HepG2 (cell line): ENCODE data around the gene JMJD1C. TPM values are rescaled to one million over a fixed set of nuclear protein-coding genes. Genes with fewer than 3 reads are reported as not detected.

Experiments
- ARID3A ChIP-seq: IDR thresholded peaks from 2 replicates; pipeline ENCODE4 v1.6.1; 2012; ENCODE audit warnings: low read depth, low read length, improper control_type of control experiment
- CENPX ChIP-seq: sonication (generic); formaldehyde crosslinking; IDR thresholded peaks from 2 replicates; pipeline ENCODE4 v1.9.0; 2021; ENCODE audit warnings: mild to moderate bottlenecking, missing genetic modification reagents, moderate library complexity
- CREM ChIP-seq, 2 experiments: sonication (generic) in 1 of 2; formaldehyde crosslinking in 1 of 2; IDR thresholded peaks; 2 replicates each; pipeline versions ENCODE4 v1.4.0 to v1.6.1; 2016 to 2020; ENCODE audit warnings: antibody characterized with exemption in 1 of 2, mild to moderate bottlenecking in 1 of 2, missing genetic modification reagents in 1 of 2
- FOXA3 ChIP-seq: IDR thresholded peaks from 2 replicates; pipeline ENCODE4 v1.6.1; 2016; ENCODE audit warnings: missing genetic modification reagents, missing compliant biosample characterization
- KAT7 ChIP-seq: IDR thresholded peaks from 2 replicates; pipeline ENCODE4 v1.6.1; 2018; ENCODE audit warnings: borderline replicate concordance, missing compliant biosample characterization
- MZF1 ChIP-seq: sonication (generic); formaldehyde crosslinking; IDR thresholded peaks from 2 replicates; pipeline ENCODE4 v1.8.1; 2023; ENCODE audit warnings: mild to moderate bottlenecking, missing genetic modification reagents, borderline replicate concordance
- RXRB ChIP-seq: IDR thresholded peaks from 2 replicates; pipeline ENCODE4 v1.6.1; 2016; ENCODE audit warnings: borderline replicate concordance, missing genetic modification reagents, missing compliant biosample characterization
- SKIL ChIP-seq: sonication (generic); formaldehyde crosslinking; IDR thresholded peaks from 2 replicates; pipeline ENCODE4 v1.8.0; 2022; ENCODE audit warnings: missing genetic modification reagents, mild to moderate bottlenecking, moderate library complexity, borderline replicate concordance
- TAF1 ChIP-seq: sonication (generic); formaldehyde crosslinking; IDR thresholded peaks from 2 replicates; pipeline ENCODE4 v1.4.0; 2020; ENCODE audit warnings: missing genetic modification reagents
- TARDBP ChIP-seq: sonication (generic); formaldehyde crosslinking; IDR thresholded peaks from 2 replicates; pipeline ENCODE4 v1.8.0; 2022; ENCODE audit warnings: mild to moderate bottlenecking, missing genetic modification reagents
- TCF12 ChIP-seq, 2 experiments: fragments of 450-650 bp in 1 of 2; sonication (generic) in 1 of 2; formaldehyde crosslinking in 1 of 2; IDR thresholded peaks; 2 replicates each; pipeline versions ENCODE4 v1.6.1 to v1.8.0; 2017 to 2022; ENCODE audit warnings: antibody characterized with exemption in 1 of 2, mild to moderate bottlenecking in 1 of 2, missing genetic modification reagents in 1 of 2, moderate library complexity in 1 of 2
- TFE3 ChIP-seq: IDR thresholded peaks from 2 replicates; pipeline ENCODE4 v1.6.1; 2016
- TMF1 ChIP-seq: sonication (generic); formaldehyde crosslinking; IDR thresholded peaks from 2 replicates; pipeline ENCODE4 v1.8.1; 2022; ENCODE audit warnings: low read depth, missing genetic modification reagents
- ZNF333 ChIP-seq: sonication (generic); formaldehyde crosslinking; IDR thresholded peaks from 2 replicates; pipeline ENCODE4 v1.4.0; 2020; ENCODE audit warnings: mild to moderate bottlenecking, missing genetic modification reagents, borderline replicate concordance
- ZNF350 ChIP-seq: sonication (generic); formaldehyde crosslinking; IDR thresholded peaks from 2 replicates; pipeline ENCODE4 v1.4.0; 2020; ENCODE audit warnings: mild to moderate bottlenecking, low read depth, missing genetic modification reagents, borderline replicate concordance
- ZNF749 ChIP-seq: sonication (generic); formaldehyde crosslinking; IDR thresholded peaks from 2 replicates; pipeline ENCODE4 v1.8.0; 2022; ENCODE audit warnings: mild to moderate bottlenecking, missing genetic modification reagents, moderate library complexity, borderline replicate concordance
- polyA plus RNA-seq, 8 experiments: library from polyadenylated mRNA; depleted of rRNA in 3 of 8; stranded (reverse) in 7 of 8; unstranded in 1 of 8; fragments of >200 nt; fragmentation: Illumina TruSeq in 4 of 8; extraction: Trizol in 4 of 8; gene quantifications; 2 replicates each; pipeline versions ENCODE4 v1.2.1 to v1.2.3, GENCODE V29; 2011 to 2016; ENCODE audit warnings: low read depth in 4 of 8, missing spikeins in 1 of 8, mixed read lengths in 1 of 8; ENCODE audit not compliant: insufficient read depth in 1 of 8
- total RNA-seq, 5 experiments: library from RNA; depleted of rRNA; stranded (reverse); fragments of >200 nt; fragmentation: Illumina TruSeq; extraction: Trizol; gene quantifications; 2 replicates each; pipeline ENCODE4 v1.2.3, GENCODE V29; 2016; ENCODE audit warnings: low read depth in 1 of 5
- TF ChIP-seq, protein P1 (sequence below): IDR thresholded peaks from 2 replicates; pipeline ENCODE4 v1.6.1; 2016; ENCODE audit warnings: missing compliant biosample characterization, missing genetic modification reagents, borderline replicate concordance
- TF ChIP-seq, protein P2 (sequence below): IDR thresholded peaks from 2 replicates; pipeline ENCODE4 v1.6.1; 2016
- TF ChIP-seq, protein P3 (sequence below): conservative IDR thresholded peaks from 2 replicates; pipeline ENCODE4 v1.6.1; 2018; ENCODE audit warnings: missing genetic modification reagents

The JMJD1C gene
- total and polyA plus RNA-seq, 2 of the 13 experiments (the other 11 are each of a cell fraction or from before 2014, with no cell fraction given) = 42.3 to 42.7 TPM

GRCh38 chr10:63133056-63133820 lies 332.5 kb downstream of the JMJD1C start, which contains the start of gene NRBF2 (continued):
- peak; percentile 76 for TF ChIP-seq FOXA3 (CRISPR knock-in tag)
- TF ChIP-seq ZNF333 (CRISPR knock-in tag) = peak; percentile 83; the same call in 1 of the 2 replicates
- no peak for TF ChIP-seq CENPX (CRISPR knock-in tag)
- TF ChIP-seq, protein P1, sequence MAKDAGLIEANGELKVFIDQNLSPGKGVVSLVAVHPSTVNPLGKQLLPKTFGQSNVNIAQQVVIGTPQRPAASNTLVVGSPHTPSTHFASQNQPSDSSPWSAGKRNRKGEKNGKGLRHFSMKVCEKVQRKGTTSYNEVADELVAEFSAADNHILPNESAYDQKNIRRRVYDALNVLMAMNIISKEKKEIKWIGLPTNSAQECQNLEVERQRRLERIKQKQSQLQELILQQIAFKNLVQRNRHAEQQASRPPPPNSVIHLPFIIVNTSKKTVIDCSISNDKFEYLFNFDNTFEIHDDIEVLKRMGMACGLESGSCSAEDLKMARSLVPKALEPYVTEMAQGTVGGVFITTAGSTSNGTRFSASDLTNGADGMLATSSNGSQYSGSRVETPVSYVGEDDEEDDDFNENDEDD (CRISPR knock-in tag) = peak; percentile 82
- TF ChIP-seq, protein P2, sequence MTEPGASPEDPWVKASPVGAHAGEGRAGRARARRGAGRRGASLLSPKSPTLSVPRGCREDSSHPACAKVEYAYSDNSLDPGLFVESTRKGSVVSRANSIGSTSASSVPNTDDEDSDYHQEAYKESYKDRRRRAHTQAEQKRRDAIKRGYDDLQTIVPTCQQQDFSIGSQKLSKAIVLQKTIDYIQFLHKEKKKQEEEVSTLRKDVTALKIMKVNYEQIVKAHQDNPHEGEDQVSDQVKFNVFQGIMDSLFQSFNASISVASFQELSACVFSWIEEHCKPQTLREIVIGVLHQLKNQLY (CRISPR knock-in tag) = no peak; the same call in 1 of the 2 replicates
- TF ChIP-seq MZF1 (CRISPR knock-in tag) = no peak
- peak; percentile 87 for TF ChIP-seq TFE3 (CRISPR knock-in tag)
- peak; percentile 80 for TF ChIP-seq TARDBP (CRISPR knock-in tag)
- TF ChIP-seq SKIL (CRISPR knock-in tag) = peak; percentile 64; the same call in 1 of the 2 replicates
- TF ChIP-seq TAF1 = peak; percentile 94
- TF ChIP-seq ZNF350 (CRISPR knock-in tag) = peak; percentile 81
- TF ChIP-seq TCF12 (IDR thresholded peaks at IDR 0.05) = no peak
- peak; percentile 29; the same call in 1 of the 2 replicates for TF ChIP-seq TCF12 (CRISPR knock-in tag; IDR thresholded peaks at IDR 0.05)
- 0 out of 2 replicates have a peak, but pooled peaks have one; percentile 67 for TF ChIP-seq TMF1 (CRISPR knock-in tag)
- TF ChIP-seq KAT7 (CRISPR knock-in tag) = peak; percentile 57; the same call in 1 of the 2 replicates
- TF ChIP-seq CREM (IDR thresholded peaks at IDR 0.05) = peak; percentile 66
- TF ChIP-seq CREM (CRISPR knock-in tag; IDR thresholded peaks at IDR 0.05) = no peak
- TF ChIP-seq ARID3A = no peak
- TF ChIP-seq ZNF749 (CRISPR knock-in tag) = peak; percentile 66; the same call in 1 of the 2 replicates
- TF ChIP-seq, protein P3, sequence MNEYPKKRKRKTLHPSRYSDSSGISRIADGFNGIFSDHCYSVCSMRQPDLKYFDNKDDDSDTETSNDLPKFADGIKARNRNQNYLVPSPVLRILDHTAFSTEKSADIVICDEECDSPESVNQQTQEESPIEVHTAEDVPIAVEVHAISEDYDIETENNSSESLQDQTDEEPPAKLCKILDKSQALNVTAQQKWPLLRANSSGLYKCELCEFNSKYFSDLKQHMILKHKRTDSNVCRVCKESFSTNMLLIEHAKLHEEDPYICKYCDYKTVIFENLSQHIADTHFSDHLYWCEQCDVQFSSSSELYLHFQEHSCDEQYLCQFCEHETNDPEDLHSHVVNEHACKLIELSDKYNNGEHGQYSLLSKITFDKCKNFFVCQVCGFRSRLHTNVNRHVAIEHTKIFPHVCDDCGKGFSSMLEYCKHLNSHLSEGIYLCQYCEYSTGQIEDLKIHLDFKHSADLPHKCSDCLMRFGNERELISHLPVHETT (CRISPR knock-in tag) = 0 out of 2 replicates have a peak, but pooled peaks have one; percentile 48
- peak; percentile 8; the same call in 1 of the 2 replicates for TF ChIP-seq RXRB (CRISPR knock-in tag)
